Dermis blood vessel endothelial cell (primary cell): ENCODE data around the gene CCN5. TPM values are rescaled to one million over a fixed set of nuclear protein-coding genes. Genes with fewer than 3 reads are reported as not detected.
A peak's percentile ranks its signal among the peaks of the same experiment; 100 is the strongest.

Source experiments
- DNase-seq: peaks from one replicate; pipeline ENCODE4 v3.0.0; 2010
- total RNA-seq: library from RNA; depleted of rRNA; stranded (reverse); fragments of >200 nt; gene quantifications from 2 replicates; pipeline ENCODE4 v1.2.3, GENCODE V29; 2014

Gene CCN5
- total RNA-seq, 1 donor from 2014 or later, result not detected

DNA sequence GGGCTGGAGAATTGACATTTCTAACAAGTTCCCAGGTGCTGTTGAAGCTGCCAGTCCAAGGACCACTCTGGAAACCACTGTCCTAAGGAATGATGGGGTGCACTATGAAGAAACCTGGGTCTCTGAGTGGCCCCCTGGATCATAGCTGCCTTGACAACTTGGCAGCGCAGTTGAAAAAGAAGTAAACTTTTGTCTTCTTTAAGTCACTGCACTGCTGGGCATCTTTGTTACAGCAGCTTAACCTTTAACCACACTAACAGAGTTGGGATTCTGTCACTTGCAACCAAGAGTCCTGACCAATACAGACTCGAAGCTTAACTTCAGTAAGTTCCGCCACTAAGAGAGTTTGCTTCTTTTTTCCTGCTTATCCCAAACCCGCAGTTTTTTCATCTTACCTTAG lies 21.9 kb downstream of the CCN5 start:
- no peak for DNase-seq

GRCh38 chr20:44738813-44739477 lies 23.8 kb downstream of the CCN5 start:
- DNase-seq, result peak; percentile 86

DNA sequence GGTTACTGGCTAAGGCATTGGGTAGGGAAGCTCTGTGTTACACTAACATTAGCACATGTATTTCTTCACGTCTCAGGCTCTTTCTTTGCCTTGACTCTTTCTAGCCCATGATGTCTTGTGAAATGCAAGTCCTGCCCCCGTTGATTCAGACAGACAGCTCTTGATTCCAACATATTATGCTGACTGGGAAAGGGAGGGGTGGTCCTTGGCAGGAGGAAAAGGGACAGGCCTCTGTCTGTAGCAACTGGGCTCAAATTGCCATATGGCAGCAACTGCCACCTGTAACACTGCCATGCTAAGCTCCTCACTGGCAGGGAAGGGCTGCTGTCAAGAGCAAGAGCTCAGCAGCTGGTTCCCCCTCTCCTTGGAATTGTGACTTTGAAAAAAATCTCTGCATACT lies 24.8 kb downstream of the CCN5 start:
- no peak for DNase-seq

DNA sequence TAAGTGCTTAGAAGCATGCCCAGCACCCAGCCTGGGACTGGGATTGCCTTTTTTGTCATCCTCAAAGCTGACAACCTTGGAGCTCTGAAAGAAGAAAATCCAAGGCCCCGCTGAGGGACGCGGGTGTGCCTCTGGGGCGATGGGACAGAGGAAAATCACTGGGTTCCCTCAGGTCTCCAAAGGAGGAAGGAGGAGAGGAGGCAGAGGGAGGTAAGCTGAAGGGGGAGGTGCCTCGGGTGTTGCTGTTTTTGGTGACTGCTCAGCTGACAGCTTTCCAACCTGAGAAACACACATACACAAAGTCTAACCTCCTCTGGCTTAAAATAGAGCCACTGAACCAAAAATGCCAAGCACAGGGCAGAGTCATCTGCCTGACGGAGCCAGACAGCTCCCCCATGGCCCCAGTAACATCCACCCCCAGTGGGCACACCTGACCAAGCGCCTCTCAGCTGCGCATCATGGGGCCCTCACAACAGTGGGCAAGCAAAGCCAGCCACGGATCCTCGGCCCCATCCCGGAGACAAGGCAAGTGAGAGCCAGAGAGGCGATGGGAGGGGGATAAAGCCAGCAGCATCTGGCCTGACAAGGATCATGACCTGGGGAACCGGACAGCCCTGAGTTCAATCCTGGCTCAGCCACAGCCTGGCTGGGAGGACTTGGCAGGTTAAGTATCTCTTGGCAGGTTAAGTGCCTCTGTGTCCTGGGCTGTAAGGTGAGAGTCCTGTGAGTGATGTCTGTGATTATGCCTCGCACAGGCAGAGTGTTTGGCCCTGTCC lies 27.3 kb downstream of the CCN5 start:
- no peak for DNase-seq

DNA sequence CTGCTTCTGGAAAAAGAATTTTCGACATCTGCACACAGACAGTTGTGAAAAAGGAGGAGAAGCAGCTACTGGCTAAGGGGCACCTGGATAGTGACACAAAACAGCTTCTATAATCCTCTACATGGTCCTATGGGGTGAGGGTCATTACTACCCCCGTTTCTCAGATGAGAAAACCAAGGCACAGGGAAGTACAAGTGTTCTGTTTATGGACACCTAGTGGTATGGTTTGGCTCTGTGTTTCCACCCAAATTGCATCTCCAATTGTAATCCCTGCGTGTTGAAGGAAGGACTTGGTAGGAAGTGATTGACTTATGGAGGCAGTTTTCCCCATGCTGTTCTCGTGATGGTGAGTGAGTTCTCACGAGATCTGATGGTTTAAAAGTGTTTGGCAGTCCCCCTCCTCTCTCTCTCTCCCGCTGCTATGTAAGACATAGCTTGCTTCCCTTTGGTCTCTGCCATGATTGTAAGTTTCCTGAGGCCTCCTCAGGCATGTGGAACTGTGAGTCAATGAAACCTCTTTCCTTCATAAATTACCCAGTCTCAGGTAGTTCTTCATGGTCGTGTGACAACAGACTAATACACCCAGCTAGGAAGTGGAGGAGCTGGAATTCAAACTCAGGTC lies 28.0 kb downstream of the CCN5 start:
- no peak for DNase-seq

DNA sequence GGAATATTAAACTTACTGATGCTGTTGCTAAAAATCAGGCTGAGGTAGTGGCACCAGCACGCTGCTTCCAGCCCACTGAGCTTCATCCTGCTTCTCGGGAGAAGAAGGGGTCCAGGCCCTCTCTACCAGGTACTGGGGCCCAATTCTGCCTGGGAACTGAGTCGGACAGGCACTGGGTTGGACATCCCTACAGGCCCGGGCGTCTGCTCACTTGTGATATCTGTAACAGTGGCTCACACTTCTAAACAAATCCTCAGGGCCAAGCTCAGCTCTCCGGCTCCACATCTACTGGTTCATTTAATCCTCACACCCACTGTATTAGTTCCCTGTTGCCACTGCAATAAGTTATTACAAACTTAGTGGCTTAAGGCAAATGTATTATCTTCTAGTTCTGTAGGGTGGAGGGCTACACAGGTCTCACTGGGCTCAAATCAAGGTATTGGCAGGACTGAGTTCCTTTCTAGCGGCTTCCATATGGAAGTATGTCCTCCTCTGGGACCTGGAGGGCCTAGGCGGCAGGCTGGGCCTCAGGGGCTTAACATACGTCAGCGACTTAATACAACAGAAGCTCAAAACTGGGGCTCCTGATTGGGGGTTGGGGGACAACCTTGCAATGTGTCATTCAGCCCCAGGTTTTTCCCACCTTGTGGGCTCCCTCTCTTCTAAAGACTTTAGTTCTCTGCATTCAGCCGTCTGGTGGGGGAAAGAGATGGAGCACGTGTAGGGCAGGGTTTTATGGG lies 28.9 kb downstream of the CCN5 start:
- DNase-seq, result no peak

DNA sequence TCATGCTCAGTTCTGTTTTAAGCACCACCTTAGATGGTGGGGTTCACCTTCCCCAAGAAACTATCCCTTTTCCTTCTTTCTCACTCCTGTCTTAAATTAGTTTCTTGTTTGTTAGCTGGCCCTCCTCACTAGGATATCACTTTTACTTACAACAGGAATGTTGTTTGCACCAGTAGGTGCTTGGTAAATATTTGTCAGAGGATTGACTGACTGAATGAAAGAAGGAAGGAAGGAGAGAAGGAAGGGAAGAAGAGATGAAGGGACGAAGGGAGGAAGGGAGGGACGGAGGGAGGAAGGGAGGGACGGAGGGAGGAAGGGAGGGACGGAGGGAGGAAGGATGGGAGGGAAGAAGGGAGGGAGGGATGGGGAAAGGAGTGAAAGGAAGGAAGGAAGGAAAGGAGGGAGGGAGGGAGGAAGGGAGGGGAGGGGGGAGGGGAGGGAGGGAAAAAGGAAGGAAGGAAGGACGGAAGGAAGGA lies 30.0 kb downstream of the CCN5 start:
- no peak for DNase-seq

DNA sequence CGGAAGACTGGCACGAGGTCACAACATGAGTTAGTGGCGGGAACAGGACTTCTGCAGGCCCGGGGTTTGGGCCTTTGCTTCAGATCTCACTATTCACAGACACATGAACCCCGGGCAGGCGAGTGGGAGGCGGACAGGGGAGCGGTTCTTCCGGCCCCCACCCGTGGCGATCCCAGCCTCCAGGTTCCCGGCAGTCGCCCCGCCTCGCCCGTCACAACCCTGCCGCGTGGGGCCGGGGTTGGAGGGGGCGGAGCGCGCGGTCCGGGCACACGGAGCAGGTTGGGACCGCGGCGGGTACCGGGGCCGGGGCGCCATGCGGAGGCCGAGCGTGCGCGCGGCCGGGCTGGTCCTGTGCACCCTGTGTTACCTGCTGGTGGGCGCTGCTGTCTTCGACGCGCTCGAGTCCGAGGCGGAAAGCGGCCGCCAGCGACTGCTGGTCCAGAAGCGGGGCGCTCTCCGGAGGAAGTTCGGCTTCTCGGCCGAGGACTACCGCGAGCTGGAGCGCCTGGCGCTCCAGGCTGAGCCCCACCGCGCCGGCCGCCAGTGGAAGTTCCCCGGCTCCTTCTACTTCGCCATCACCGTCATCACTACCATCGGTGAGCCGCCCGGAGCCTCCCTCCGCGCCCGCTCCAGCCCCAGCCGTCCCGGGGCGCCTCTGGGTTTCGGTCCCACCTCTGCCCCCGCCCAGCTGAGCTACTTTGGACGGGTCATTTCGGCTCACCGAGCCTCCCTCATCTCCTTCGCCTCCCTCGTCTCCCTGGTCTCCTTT lies 30.6 kb downstream of the CCN5 start, which contains the start of gene KCNK15:
Gene KCNK15, plus strand, starts transcription at position 268 of the 769 bp plus-strand sequence. Its CDS starts 46 bp downstream, at position 314.
- peak; percentile 38 for DNase-seq

- no peak for DNase-seq
These were observed 31.4 kb downstream of the CCN5 start for GRCh38 chr20:44746367-44747165.

DNA sequence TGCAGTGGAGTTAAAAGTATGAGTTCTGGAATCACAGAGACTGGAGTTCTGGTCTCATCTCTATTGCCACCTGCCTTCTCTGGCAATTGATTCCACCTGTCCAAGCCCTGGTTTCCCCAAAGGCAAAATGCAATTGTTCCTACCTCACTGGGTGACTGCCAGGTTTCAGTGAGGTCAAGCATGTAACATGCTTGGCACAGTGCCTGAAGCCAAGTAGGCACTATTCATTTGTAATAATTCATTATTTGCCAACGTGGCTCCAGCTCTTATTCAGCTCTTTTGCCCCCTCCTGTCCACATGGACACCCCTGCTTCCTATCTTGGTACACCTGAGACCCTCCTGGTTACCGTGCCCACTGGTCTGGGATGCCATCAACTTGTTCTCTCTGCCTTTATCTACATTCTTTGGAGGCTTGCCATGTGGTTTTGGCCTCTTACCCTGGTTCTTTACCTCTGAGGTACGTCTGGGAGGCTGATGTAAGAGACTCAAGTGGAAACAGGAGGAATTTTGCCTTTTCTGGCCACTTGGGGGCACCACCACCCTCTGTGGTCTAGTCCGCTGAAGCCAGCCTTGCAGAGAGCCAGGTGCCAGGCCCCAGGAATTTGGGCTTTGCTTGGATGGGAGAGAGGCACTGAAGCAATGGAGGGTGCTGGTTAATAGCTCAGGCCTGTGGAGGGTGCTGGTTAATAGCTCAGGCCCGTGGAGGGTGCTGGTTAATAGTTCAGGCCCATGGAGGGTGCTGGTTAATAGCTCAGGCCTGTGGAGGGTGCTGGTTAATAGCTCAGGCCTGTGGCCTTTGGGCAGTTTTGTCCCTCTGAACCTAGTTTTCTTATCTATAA lies 32.2 kb downstream of the CCN5 start:
- DNase-seq, result peak; percentile 83

GRCh38 chr20:44748005-44748370 lies 32.8 kb downstream of the CCN5 start:
- no peak for DNase-seq

DNA sequence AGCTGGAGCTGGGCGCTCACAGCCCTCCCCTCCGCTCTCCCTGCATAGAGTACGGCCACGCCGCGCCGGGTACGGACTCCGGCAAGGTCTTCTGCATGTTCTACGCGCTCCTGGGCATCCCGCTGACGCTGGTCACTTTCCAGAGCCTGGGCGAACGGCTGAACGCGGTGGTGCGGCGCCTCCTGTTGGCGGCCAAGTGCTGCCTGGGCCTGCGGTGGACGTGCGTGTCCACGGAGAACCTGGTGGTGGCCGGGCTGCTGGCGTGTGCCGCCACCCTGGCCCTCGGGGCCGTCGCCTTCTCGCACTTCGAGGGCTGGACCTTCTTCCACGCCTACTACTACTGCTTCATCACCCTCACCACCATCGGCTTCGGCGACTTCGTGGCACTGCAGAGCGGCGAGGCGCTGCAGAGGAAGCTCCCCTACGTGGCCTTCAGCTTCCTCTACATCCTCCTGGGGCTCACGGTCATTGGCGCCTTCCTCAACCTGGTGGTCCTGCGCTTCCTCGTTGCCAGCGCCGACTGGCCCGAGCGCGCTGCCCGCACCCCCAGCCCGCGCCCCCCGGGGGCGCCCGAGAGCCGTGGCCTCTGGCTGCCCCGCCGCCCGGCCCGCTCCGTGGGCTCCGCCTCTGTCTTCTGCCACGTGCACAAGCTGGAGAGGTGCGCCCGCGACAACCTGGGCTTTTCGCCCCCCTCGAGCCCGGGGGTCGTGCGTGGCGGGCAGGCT lies 35.1 kb downstream of the CCN5 start:
- DNase-seq, result peak; percentile 36

DNA sequence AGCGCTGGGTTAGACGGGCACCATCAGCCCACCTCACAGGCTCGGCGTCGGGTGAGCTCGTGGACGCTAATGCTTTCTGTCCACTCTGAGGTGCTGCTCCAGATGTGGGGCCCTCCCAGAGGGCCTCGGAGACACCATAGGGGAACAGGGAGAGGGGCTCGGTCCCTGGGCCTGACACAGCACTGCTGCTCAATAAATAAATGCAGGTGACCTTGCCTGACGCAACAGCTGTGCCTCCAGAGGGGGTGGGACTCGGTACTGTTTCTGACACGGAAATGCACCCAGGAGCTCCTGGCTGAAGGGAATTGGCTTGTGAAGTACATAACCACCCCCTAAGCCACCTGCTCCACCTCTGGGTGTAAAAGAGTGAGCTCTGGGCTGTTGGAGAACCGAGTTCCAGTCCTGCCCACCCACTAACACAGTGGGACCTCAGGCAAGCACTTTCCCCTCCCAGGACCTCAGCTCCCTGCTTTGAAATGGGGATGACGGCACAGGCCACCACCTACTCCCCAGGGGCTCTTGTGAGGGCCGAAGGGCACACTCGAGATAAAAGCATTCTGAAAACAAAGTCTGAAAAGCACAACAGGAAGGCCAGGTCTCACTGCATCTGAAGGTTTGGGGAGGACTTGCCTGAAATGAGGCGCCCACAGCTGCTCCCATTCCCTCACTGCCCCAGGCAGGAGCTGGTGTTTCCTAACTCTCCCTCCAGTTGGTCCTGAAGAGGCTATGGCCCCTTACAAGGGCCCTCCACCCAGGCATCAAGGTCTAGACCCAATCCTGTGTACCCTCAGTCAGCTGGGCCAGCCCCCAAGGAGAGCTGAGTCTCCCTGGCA lies 37.1 kb downstream of the CCN5 start:
- no peak for DNase-seq

DNA sequence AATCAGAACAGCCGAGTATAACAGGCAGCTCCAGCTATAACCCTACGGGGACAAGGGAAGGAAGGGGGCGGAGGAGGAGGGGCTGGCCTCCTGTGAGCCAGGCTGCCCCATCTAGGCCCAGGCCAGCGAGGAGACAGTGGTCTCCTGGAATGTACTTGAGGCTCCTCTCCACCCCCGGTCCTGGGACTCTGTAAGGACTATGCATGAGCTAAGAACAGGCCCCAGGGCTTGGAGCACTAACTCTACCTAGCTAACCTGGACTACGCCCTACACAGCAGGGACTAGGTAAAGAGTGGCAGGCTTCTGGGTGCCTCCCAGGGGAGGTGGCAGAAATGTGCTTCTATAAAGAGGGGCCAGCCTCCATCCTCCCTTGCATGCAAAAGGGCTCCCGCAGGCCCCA lies 39.4 kb downstream of the CCN5 start:
- no peak for DNase-seq

DNA sequence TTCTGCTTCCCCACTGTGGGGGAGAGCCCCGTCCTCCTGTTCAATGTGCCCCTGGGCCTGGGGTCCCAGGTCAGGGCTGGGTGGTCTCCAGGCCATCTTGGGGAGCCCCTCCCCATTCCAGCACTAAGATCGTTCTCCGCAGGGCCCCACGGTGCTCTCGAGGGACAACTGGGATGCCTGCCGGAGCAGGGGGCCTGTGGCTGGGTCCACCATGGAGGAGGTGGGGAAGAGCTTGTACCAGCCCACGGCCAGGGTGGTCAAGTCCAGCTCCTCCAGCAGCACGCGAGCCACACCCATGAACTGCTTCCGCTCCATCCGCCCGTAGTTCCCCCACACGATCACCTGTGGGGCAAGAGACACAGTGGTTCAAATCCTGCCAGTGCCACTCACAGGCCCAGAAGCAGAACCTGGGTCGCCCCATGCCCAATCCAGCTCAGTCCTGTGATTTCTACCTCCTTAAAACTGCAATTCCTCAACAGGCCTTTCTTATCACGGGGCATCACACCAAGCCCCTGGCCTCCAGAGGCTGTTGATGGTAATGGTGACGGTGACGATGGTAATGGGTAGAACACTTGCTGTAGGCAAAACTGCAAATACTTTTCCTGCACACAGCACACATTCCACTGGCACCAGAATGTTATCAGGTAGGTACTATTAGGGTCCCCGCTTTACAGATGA lies 41.0 kb downstream of the CCN5 start:
- DNase-seq, result no peak

GRCh38 chr20:44756956-44757355 lies 41.8 kb downstream of the CCN5 start:
- no peak for DNase-seq

GRCh38 chr20:44758247-44759101 lies 43.3 kb downstream of the CCN5 start:
- DNase-seq, result no peak
